Testis (tissue), 2 donors: ENCODE results near the gene TPRN.

Experiments
- POLR2A ChIP-seq: fragments of 450-650 bp; IDR thresholded peaks from one replicate; pipeline ENCODE4 v1.6.1; 2017; ENCODE audit warnings: antibody characterized with exemption, mild to moderate bottlenecking, moderate library complexity
- TF ChIP-seq, protein P1 (sequence below), 3 experiments: fragments of 450-650 bp in 2 of 3; fragments of 200-600 bp in 1 of 3; sonication (generic) in 1 of 3; IDR thresholded peaks; one replicate each; pipeline ENCODE4 v1.5.1; 2016 to 2019; ENCODE audit warnings: antibody characterized with exemption in 3 of 3, mild to moderate bottlenecking in 2 of 3, moderate library complexity in 1 of 3

DNA sequence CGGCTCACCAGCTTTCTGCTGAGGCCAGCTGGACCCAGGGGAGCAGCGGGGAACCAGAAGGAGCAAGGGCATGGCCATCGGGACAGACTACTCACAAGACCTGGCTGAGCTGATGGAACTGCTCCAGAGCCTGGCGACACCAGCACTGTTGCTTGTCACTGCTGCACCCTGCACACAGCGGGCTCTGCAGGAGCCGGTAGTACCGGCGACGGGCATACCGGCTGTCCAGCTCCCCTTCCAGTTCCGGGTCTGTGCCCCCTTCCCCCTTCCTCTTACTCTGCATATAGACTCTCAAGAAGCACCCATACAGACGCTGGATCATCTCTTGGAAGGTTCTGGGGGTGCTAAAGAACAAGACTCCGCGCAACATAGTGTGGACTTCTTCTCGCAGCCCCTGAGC lies 13.2 kb downstream of the TPRN start:
- TF ChIP-seq, protein P1, sequence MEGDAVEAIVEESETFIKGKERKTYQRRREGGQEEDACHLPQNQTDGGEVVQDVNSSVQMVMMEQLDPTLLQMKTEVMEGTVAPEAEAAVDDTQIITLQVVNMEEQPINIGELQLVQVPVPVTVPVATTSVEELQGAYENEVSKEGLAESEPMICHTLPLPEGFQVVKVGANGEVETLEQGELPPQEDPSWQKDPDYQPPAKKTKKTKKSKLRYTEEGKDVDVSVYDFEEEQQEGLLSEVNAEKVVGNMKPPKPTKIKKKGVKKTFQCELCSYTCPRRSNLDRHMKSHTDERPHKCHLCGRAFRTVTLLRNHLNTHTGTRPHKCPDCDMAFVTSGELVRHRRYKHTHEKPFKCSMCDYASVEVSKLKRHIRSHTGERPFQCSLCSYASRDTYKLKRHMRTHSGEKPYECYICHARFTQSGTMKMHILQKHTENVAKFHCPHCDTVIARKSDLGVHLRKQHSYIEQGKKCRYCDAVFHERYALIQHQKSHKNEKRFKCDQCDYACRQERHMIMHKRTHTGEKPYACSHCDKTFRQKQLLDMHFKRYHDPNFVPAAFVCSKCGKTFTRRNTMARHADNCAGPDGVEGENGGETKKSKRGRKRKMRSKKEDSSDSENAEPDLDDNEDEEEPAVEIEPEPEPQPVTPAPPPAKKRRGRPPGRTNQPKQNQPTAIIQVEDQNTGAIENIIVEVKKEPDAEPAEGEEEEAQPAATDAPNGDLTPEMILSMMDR (IDR thresholded peaks at IDR 0.05): no peak
- no peak for TF ChIP-seq POLR2A
